K562 treated with DMSO at 1 percent for 12 hours (cell line): ENCODE data around the gene TMEM239. TPM values are rescaled to one million over a fixed set of nuclear protein-coding genes. Genes with fewer than 3 reads are reported as not detected.

Experiments
- total RNA-seq: library from RNA; unstranded; fragments of 300-600 nt; gene quantifications from 2 replicates; pipeline ENCODE4 v1.2.3, GENCODE V29; 2022; ENCODE audit not compliant: insufficient read depth

The TMEM239 gene
- not detected in 2 replicates for total RNA-seq

DNA sequence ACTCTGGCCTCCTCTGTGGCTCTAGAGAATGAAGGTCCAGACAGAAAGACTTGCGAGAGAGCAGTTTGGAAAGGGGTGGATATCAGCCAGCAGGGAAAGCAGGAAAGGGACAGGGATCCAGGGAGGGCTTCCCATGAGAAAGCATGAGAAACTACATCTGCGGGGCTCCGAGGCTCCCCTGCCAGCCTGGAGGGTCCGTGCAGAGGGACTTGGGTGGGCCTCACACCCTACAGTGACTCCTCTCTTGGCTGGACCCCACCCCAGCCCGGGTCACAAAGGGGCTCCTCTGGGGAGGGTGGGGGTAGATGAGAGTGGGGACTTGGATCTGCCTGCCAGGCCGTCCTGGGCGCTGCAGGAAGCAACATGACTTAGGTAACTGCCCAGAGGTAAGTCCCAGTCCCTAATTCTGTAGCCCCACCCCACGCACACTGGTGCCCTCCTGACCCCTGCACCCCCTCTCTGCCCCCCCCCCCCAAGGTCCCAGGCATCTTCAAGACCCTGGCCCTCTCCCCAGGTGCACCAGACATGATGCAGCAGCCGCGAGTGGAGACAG is at the start of gene TMEM239:
Gene TMEM239 (plus strand): TSS at position 335 of the 553 bp plus-strand sequence. CDS start 191 bp downstream, at position 526.

DNA sequence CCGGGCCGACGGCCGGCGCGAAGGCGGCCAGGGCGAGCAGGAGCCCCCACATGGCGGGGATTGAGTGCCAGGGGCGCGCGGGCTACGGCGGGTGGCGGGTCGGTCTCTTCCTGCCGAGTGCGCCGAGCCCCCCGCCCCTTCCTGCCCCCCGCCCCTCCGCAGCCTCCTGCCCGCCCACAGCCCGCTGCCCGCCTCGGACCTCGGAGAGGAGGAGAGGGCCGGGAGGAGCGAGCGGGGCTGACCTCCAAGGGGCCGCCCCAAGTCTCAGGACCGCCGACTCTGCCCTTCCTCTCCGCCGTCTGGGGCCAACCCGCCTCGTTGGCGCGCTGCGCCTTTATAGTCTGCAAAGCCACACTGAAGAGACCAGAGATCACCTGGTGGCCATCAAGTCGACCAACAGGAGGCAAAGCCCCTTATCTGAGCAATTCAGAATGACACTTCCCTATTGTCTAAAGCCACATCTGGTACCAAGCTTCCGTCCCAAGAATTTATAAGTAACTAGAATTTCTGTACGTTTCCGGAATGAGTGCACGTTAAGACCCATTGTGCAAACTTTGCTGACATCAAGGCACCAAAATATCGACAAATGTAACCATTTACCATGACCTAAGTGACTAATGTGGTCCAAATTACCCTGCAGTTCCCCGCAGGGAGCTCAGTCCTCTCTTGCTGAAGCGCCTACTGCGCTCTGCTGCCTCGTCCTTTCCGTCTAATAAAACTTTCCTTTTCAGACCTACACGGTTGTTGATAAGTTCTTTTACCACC is 15.5 kb upstream of the TMEM239 start, which contains the start of gene CPXM1:
Gene CPXM1 (minus strand): TSS at position 107 of the 765 bp plus-strand sequence. CDS start 55 bp downstream, at position 52.

DNA sequence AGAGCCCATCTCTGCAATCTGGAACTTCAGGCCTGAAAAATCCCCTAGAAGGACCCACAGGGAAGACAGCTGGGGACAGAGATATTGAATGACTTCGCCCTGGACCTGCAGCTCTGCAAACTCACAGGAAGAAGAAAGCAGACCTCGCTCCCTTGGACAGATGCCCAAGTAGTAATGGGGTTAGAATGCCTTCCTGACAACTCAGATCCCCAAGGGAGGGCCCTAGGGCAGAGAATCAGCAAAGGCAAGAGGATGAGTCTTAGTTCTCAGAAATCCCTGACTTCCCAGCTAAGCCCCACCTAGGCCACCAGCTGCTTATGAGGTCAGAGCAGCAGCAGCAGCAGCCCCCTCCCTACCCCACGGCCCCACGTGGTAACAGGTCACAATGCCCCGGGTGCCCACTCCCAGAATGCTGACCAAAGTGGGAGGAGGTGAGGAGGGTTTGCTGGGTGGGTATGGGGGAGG is 1.5 kb upstream of the TMEM239 start, which contains the start of gene C20orf141:
Gene C20orf141 (plus strand): TSS at position 401 of the 465 bp plus-strand sequence. CDS start 198 bp downstream, outside the sequence.

DNA sequence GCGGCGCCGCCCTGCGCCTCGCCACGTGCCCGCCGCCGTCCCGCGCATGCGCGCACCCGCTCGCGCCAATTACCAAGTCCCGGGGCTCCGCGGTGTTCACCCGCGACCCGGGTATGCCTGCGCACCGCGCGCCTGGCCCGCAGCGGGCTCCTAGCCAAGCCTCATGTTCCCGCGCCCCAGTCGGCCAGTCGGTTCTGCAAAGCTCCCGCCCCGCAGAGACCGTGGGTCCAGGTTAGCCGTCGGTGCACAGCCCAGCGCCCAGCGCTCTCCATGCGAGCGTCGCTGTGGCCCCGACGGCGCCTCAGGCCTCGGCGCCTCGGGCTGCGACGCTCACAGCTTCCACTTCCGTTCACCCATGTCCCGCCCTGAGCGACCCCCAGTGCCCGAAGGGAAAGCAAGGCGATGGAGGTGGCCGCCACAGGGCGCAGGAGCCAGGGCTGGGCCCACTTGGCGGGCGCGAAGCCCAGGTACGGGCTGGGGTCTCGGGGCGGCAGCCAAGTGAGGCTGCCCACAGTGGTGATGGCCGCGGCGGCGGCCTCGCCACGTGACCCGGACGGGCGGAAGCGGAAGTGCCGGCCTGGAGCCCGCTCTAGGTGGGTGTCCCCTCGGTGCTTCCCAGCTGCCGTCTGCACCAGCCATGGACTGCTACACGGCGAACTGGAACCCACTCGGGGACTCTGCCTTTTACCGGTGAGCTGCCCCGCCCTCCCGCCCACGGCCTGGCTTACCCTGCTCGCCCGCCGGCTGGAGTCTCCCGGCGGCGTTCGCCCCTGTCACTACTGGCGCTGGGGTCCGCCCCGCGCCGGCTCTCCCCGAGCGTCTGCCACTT is 24.2 kb downstream of the TMEM239 start, which contains the start of the genes PCED1A and VPS16:
Gene PCED1A (minus strand): TSS at position 518 of the 829 bp plus-strand sequence. CDS start 743 bp downstream, outside the sequence.
Gene VPS16 (plus strand): TSS at position 608 of the 829 bp plus-strand sequence. CDS start 30 bp downstream, at position 638.

Other genes with a start within 250 kb of the TMEM239 start
- gene NOP56, start 163.7 kb upstream of the TMEM239 start, total RNA-seq = 59.1 and 93.3 TPM in 2 replicates
- 84.6 and 85.4 TPM in 2 replicates for gene IDH3B, start 152.1 kb upstream of the TMEM239 start, total RNA-seq
- 0.28 TPM in 1 of 2 replicates, not detected in the other for gene EBF4, start 123.6 kb upstream of the TMEM239 start, total RNA-seq
- 0.60 TPM in 1 of 2 replicates, not detected in the other for gene CPXM1, start 15.7 kb upstream of the TMEM239 start, total RNA-seq
- gene C20orf141, start 1.4 kb upstream of the TMEM239 start, total RNA-seq = not detected in 2 replicates
- gene PCED1A, start 24.3 kb downstream of the TMEM239 start, total RNA-seq = 10.0 and 13.4 TPM in 2 replicates
- gene VPS16, start 24.4 kb downstream of the TMEM239 start, total RNA-seq = 29.4 and 40.8 TPM in 2 replicates
- gene PTPRA, start 57.1 kb downstream of the TMEM239 start, total RNA-seq = 18.4 and 37.8 TPM in 2 replicates
- not detected in 2 replicates for gene GNRH2, start 227.3 kb downstream of the TMEM239 start, total RNA-seq
- gene MRPS26, start 229.7 kb downstream of the TMEM239 start, total RNA-seq = 29.3 and 32.7 TPM in 2 replicates